ENCODE measurements around the gene APOM. TPM values are rescaled to one million over a fixed set of nuclear protein-coding genes. Genes with fewer than 3 reads are reported as not detected.

Gene APOM
- total and polyA plus RNA-seq, 5 experiments from 2014 or later = 2.2 to 8.0 (median 5.0) TPM

DNA sequence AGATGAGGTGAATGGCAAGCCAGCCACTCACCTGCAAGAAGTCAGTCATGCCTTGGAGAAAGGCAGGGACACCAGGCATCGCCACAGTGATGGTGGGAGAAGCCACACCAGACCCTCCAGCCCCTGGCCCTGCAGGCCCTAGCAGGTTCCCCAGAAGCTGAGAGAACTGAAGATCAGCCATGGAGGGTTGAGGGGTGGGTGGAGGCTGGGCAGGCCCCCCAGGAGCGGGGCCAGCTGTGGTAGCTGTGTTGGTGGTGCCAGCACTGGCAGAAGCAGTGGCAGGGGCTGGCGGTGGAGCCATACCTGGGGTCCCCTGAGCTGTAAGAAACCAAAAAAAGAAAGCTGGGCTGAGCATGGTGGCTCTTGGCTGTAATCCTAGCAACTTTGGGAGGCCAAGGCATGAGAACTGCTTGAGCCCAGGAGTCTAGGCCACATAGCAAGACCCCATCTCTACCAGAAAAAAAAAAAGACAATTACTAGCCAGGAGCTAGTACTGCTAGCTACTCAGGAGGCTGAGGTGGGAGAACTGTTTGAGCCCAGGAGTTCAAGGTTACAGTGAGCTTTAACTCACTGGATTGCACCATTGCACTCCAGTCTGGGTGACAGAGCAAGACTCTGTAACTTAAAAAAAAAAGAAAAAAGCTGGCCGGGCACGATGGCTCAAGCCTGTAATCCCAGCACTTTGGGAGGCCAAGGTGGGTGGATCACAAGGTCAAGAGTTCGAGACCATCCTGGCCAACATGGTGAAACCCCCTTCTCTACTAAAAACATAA, 12.7 kb upstream of the APOM start:
- Mint-ChIP-seq H3K9me3 (no peaks in the 10 kb centered on the region), H3K27me3 (no peaks in the 10 kb centered on the region), H3K27ac (peak overlapping the region in 3 of 10 donors; percentile 36 to 51 (median 46)), H3K4me1 (peaks cover 0 to 12% (median 8%) of the 10 kb centered on the region in 4 donors), H3K36me3 (peaks cover 0 to 92% (median 26%) of the 10 kb centered on the region in 3 donors), H3K4me3 (no peak overlapping the region)
- no peak for ATAC-seq
- DNase-seq = no peak
- POLR2A ChIA-PET = interaction anchor here (0.6 to 1.8 kb wide), 6 partner anchors 9 to 193 kb away, joined by 3 to 5 read pairs (median 4); no protein-coding TSS in a partner anchor

DNA sequence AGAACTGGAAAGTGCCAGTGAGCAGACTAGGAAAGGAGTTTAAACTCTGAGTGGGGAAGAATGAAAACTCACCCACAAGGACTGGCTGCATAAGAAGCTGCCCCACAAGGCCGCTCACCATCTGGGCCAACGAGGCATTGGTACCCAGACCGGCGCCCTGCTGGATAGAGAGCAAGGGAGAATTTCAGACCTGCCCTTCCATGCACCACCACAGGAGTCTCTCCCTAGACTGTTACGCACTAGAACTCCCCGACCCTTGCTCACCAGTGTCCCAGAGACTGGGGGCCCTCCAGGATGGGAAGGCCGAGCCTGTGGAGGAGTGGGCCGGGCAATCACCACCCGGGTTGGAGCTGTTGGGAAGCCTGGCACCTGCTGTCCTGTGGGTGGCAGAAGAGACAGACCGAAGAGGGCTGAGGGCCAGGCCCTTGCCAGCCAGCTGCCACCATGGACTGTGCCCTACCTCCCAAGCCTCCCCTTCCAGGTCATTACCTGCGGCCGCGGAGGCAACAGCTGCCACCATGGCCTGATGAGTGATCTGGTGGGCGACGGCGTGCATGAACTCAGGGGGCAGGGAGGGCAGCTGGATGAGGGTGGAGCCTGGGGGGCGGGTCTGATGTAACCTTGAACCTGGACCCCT, 11.8 kb upstream of the APOM start:
- H3K4me1 Mint-ChIP-seq = peaks cover 4 to 15% (median 10%) of the 10 kb centered on the region in 4 donors

GRCh38 chr6:31645325-31645724, 10.4 kb upstream of the APOM start:
- POLR2A ChIA-PET = interaction anchor here (0.6 kb wide), 1 partner anchor 60 kb away, joined by 5 read pairs; no protein-coding TSS in a partner anchor
- no peak for ATAC-seq

More for the DNA sequence above, 11.8 kb upstream of the APOM start:
- Mint-ChIP-seq H3K9me3 (no peaks in the 10 kb centered on the region), H3K36me3 (peaks cover 0 to 95% (median 23%) of the 10 kb centered on the region in 3 donors), H3K27ac (peak overlapping the region in 4 of 10 donors; percentile 57 to 65 (median 60)), H3K4me3 (no peak overlapping the region), H3K27me3 (no peaks in the 10 kb centered on the region)
- ATAC-seq = no peak
- no peak for DNase-seq
- POLR2A ChIA-PET = interaction anchor here (1.1 to 1.8 kb wide), 3 partner anchors 8 to 19 kb away, joined by 3 to 5 read pairs (median 4); no protein-coding TSS in a partner anchor

DNA sequence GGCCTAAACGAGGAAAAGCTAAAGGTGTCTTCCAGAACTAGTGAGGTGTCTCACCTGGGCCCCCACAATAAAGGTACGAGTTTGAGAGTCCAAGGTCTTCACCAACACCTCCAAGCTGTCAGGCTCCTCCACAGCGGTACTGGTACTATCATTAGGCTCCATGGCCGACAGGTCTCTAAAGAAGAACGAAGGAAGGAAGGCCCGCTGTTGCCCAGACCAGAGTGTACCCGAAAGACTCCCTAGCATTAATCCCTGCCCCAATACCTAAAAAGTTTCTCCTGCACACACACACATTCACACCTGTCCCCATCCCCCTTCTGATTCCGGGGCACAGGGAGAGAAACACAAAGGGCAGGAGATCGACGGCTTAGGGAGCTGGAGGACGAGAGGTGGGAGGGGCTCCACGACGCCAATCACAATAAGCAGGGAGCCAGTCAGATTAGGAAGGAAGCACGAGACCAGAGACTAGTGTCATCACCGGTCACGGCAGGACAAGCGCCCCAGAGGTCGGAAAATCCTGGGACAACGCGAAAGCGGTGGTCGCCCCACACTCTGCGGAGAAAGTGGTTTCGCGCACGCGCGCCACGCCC, 4.0 kb upstream of the APOM start:
- POLR2A ChIA-PET = interaction anchor here (0.5 to 6.6 kb wide), 45 partner anchors 8 to 1657 kb away, joined by 3 to 223 read pairs (median 5); partner anchors contain the start of genes ABHD16A, ATP6V1G2, C6orf47 and CSNK2B
- ATAC-seq (no peak), DNase-seq (no peak)
- Mint-ChIP-seq H3K4me1 (peaks cover 18 to 58% (median 54%) of the 10 kb centered on the region in 4 donors), H3K9me3 (peaks cover 0 to 3% (median 0%) of the 10 kb centered on the region in 9 donors), H3K36me3 (peaks cover 0 to 52% (median 9%) of the 10 kb centered on the region in 3 donors), H3K27me3 (peaks cover 0 to 2% (median 0%) of the 10 kb centered on the region in 5 donors), H3K27ac (peak overlapping the region; percentile 97 to 100 (median 100)), H3K4me3 (peak overlapping the region; percentile 88 to 99 (median 95))

More at GRCh38 chr6:31645325-31645724, 10.4 kb upstream of the APOM start:
- peaks cover 8 to 27% (median 18%) of the 10 kb centered on the region in 4 donors for H3K4me1 Mint-ChIP-seq
- DNase-seq = no peak
- peak overlapping the region in 7 of 10 donors; percentile 31 to 79 (median 59) for H3K27ac Mint-ChIP-seq
- no peaks in the 10 kb centered on the region for H3K9me3 Mint-ChIP-seq
- no peak overlapping the region for H3K4me3 Mint-ChIP-seq
- H3K27me3 Mint-ChIP-seq = no peaks in the 10 kb centered on the region
- peaks cover 0 to 98% (median 23%) of the 10 kb centered on the region in 3 donors for H3K36me3 Mint-ChIP-seq

DNA sequence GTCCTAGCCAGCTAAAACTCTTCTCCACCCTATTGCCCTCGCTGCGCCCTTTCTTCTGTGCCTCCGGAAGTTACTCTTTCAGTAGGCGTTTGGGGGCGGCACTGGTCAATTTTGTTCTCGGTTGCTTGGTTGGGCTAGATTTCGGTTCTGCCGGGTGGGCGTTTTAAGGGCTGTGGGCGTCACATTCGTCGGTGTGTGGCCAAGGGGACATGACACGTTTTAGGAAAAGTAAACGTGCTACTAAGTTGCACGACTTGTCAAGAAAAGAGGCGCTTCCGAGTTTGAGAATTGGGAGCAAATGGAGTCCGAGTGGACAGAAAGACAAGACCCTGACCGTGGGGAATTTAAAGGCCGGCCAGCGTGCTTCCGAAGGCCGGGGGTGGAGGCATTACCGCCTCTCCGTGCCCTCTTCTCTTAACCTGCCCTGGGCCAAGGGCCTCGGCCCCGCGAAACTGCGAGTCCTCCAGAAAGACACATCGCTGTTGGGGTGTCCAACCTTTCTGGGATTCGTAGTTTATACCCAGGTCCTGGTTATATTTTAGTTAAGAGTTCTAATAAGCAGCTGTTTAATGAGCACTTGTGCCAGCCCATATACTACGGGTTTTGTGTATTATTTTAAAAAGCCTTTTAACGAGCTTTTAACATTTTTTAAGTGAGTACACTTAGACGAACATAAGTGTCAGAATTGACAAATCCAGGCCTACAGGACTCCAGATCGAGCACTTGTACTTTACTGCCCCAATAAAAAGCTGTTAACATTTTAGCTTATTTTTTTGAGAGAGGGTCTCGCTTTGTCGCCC, 2.6 kb upstream of the APOM start:
- Mint-ChIP-seq H3K27me3 (peaks cover 0 to 2% (median 0%) of the 10 kb centered on the region in 5 donors), H3K27ac (peak overlapping the region; percentile 97 to 100 (median 100)), H3K4me1 (peaks cover 25 to 70% (median 67%) of the 10 kb centered on the region in 4 donors), H3K36me3 (peaks cover 0 to 47% (median 4%) of the 10 kb centered on the region in 3 donors), H3K9me3 (peaks cover 0 to 3% (median 0%) of the 10 kb centered on the region in 9 donors), H3K4me3 (peak overlapping the region; percentile 88 to 99 (median 95))
- DNase-seq (peak in 5 of 10 donors; percentile 65 to 94 (median 87)), ATAC-seq (peak; percentile 74 to 75)
- POLR2A ChIA-PET = interaction anchor here (0.7 to 6.6 kb wide), 47 partner anchors 11 to 1439 kb away, joined by 3 to 223 read pairs (median 6); partner anchors contain the start of genes ABHD16A, ATP6V1G2, C6orf47 and CSNK2B

GRCh38 chr6:31654574-31655348, 933 bp upstream of the APOM start:
- H3K27me3 Mint-ChIP-seq = peaks cover 0 to 2% (median 0%) of the 10 kb centered on the region in 5 donors
- peaks cover 34 to 79% (median 72%) of the 10 kb centered on the region in 4 donors for H3K4me1 Mint-ChIP-seq
- H3K4me3 Mint-ChIP-seq = peak overlapping the region in 3 of 10 donors; percentile 28 to 57 (median 50)
- H3K27ac Mint-ChIP-seq = peak overlapping the region in 5 of 10 donors; percentile 20 to 67 (median 41)
- DNase-seq (no peak), ATAC-seq (no peak)
- peaks cover 0 to 3% (median 0%) of the 10 kb centered on the region in 9 donors for H3K9me3 Mint-ChIP-seq
- POLR2A ChIA-PET = interaction anchor here (0.7 to 6.6 kb wide), 9 partner anchors 9 to 931 kb away, joined by 3 to 223 read pairs (median 4); partner anchors contain the start of genes C6orf47, CSNK2B, GPANK1 and LSM2
- peaks cover 0 to 36% (median 4%) of the 10 kb centered on the region in 3 donors for H3K36me3 Mint-ChIP-seq

GRCh38 chr6:31657406-31658157, 1.9 kb downstream of the APOM start:
- H3K9me3 Mint-ChIP-seq = no peaks in the 10 kb centered on the region
- peak overlapping the region; percentile 44 to 89 (median 76) for H3K27ac Mint-ChIP-seq
- DNase-seq = peak in 2 of 10 donors; percentile 18 to 21
- H3K4me3 Mint-ChIP-seq = peak overlapping the region; percentile 16 to 95 (median 91)
- peaks cover 34 to 80% (median 70%) of the 10 kb centered on the region in 4 donors for H3K4me1 Mint-ChIP-seq
- peaks cover 0 to 30% (median 5%) of the 10 kb centered on the region in 3 donors for H3K36me3 Mint-ChIP-seq
- POLR2A ChIA-PET = interaction anchor here (1.0 to 1.6 kb wide), 2 partner anchors 14 kb away, joined by 3 to 5 read pairs; no protein-coding TSS in a partner anchor
- no peaks in the 10 kb centered on the region for H3K27me3 Mint-ChIP-seq
- no peak for ATAC-seq

GRCh38 chr6:31658158-31658688, 2.5 kb downstream of the APOM start:
- no peak for ATAC-seq
- POLR2A ChIA-PET = interaction anchor here (0.7 to 1.6 kb wide), 5 partner anchors 13 to 168 kb away, joined by 3 to 5 read pairs (median 4); no protein-coding TSS in a partner anchor
- Mint-ChIP-seq H3K4me1 (peaks cover 34 to 80% (median 74%) of the 10 kb centered on the region in 4 donors), H3K4me3 (peak overlapping the region; percentile 27 to 95 (median 93)), H3K27ac (peak overlapping the region in 9 of 10 donors; percentile 56 to 89 (median 75)), H3K9me3 (no peaks in the 10 kb centered on the region), H3K27me3 (no peaks in the 10 kb centered on the region), H3K36me3 (peaks cover 0 to 32% (median 5%) of the 10 kb centered on the region in 3 donors)
- no peak for DNase-seq

DNA sequence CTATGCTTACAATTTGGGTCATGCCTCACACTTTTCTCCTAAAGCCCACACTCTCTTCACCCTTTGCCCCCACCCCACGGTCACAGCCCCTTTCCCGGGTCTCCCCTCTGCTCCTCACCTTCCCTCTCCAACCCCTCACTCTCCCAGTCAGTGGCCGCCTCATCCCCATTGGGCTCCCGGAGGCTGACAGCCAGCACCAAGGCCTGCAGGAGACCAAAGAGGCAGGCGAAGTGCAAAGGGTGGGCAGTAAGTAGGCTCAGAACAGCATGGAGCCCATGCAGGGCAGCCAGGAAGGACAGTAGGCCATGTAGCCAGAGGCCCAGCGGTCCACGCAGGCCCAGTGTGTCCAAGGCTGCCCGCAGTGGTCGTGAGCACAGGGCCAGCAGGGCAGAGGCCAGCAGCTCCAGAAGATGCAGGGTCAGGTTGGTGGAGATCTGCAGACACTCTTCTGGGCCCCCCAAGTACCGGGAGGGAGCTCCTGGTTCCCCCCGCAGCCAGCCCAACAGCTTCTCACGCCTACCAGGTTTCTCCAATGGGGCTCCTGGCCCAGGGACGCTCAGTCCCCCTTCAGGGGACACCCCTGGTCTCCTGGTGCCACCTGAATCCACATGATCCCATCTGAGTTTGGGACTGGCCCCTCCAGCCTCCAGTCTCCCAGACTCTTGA, 3.4 kb downstream of the APOM start:
- Mint-ChIP-seq H3K9me3 (no peaks in the 10 kb centered on the region), H3K36me3 (peaks cover 0 to 41% (median 5%) of the 10 kb centered on the region in 3 donors)

More for the DNA sequence above, 3.4 kb downstream of the APOM start:
- H3K27ac Mint-ChIP-seq = peak overlapping the region in 9 of 10 donors; percentile 65 to 92 (median 89)
- peaks cover 36 to 85% (median 80%) of the 10 kb centered on the region in 4 donors for H3K4me1 Mint-ChIP-seq
- peak overlapping the region; percentile 85 to 95 (median 93) for H3K4me3 Mint-ChIP-seq
- no peak for ATAC-seq
- no peak for DNase-seq
- H3K27me3 Mint-ChIP-seq = no peaks in the 10 kb centered on the region
- POLR2A ChIA-PET = interaction anchor here (0.6 to 0.7 kb wide), 6 partner anchors 54 to 228 kb away, joined by 3 to 5 read pairs (median 4); no protein-coding TSS in a partner anchor
